AG09309 (cell line): Measurements from ENCODE around the gene CALN1.

Experiments
- DNase-seq: peaks from one replicate; pipeline ENCODE4 v3.0.0-alpha.2; 2010; ENCODE audit warnings: low read depth
- H3K4me3 ChIP-seq: 2 replicates; pipeline ENCODE4 v1.5.1; 2011; ENCODE audit warnings: mild to moderate bottlenecking, low read depth, low read length, moderate library complexity; ENCODE audit not compliant: control insufficient read depth
- TF ChIP-seq, protein P1 (sequence below): IDR thresholded peaks from 2 replicates; pipeline ENCODE4 v1.5.1; 2011; ENCODE audit warnings: mild to moderate bottlenecking, low read depth, low read length, inconsistent platforms; ENCODE audit not compliant: insufficient read depth, control insufficient read depth; ENCODE audit errors: missing control alignments

The CALN1 gene

DNA sequence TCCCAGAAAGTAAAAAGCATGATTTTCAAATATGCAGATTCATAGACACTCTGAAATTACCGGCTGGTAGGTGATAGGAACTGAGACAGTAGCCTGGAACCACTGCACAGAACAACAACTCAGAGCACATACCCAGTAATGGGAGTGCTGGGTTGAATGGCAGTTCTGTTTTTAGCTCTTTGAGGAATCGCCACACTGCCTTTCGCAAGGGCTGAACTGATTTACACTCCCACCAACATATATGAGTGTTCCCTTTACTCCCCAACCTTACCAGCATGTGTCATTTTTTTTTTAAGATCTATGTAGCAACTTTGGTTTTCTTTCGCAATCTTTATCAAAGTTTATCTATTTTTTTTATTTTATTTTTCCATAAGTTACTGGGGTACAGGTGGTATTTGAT lies 358.8 kb downstream of the CALN1 start:
- TF ChIP-seq, protein P1, sequence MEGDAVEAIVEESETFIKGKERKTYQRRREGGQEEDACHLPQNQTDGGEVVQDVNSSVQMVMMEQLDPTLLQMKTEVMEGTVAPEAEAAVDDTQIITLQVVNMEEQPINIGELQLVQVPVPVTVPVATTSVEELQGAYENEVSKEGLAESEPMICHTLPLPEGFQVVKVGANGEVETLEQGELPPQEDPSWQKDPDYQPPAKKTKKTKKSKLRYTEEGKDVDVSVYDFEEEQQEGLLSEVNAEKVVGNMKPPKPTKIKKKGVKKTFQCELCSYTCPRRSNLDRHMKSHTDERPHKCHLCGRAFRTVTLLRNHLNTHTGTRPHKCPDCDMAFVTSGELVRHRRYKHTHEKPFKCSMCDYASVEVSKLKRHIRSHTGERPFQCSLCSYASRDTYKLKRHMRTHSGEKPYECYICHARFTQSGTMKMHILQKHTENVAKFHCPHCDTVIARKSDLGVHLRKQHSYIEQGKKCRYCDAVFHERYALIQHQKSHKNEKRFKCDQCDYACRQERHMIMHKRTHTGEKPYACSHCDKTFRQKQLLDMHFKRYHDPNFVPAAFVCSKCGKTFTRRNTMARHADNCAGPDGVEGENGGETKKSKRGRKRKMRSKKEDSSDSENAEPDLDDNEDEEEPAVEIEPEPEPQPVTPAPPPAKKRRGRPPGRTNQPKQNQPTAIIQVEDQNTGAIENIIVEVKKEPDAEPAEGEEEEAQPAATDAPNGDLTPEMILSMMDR, result no peak
- H3K4me3 ChIP-seq, result no peak overlapping the region
- no peak for DNase-seq

DNA sequence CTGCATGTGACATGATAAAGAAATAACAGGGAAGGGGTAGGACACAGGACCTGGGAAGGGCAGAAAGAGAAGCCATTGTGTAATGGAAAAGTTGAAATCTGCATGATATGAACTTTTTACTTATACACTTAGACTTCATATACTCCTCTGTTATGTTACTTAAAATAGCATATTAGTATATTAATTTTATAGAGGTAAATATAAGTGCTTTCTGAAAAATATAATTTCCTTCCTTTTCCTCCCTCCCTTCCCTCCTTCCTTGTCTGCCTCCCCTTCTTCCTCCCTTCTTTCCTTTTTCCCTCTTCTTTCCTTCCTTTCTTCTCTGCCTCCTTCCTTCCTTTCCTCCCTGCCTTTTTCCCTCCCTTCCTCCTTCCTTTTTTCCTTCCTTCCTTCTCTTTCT lies 363.7 kb downstream of the CALN1 start:
- DNase-seq, result no peak
- no peak overlapping the region for H3K4me3 ChIP-seq
- TF ChIP-seq, protein P1, result no peak

DNA sequence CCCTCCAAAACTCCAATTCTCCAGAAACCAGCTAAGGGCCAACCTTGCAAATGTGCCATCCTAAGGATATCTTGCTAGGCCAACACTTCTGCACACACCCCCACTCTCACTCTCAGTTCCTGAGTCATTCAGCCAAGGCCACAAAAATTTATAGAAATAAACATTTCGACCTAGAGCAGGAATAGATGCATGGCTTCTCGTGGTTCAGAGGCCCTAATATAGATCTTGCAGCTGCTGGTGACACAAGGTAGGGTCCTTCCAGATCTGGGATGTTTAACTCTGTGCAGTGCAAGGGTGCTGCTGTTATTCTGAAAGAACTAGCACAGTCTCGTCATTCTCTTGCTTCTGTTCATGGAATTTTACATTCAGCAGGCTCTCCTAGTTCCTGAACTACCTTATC lies 369.3 kb downstream of the CALN1 start:
- TF ChIP-seq, protein P1, result no peak
- H3K4me3 ChIP-seq, result no peak overlapping the region
- no peak for DNase-seq

DNA sequence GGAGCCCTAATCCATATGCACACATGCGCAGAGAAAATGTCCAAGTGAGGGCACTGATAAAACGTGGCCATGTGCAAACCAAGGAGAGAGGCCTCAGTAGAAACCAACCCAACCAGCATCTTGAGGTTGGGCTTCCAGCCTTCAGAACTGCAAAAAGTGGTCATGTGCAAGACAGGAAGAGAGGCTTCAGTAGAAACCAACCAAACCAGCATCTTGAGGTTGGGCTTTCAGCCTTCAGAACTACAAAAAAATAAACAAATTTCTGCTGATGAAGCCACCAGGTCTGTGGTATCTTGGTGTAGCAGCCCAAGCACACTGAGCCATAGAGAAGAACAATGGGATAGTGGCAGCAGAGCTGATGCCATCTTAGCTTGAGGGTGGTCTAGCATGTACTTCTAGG lies 371.5 kb downstream of the CALN1 start:
- DNase-seq, result no peak

DNA sequence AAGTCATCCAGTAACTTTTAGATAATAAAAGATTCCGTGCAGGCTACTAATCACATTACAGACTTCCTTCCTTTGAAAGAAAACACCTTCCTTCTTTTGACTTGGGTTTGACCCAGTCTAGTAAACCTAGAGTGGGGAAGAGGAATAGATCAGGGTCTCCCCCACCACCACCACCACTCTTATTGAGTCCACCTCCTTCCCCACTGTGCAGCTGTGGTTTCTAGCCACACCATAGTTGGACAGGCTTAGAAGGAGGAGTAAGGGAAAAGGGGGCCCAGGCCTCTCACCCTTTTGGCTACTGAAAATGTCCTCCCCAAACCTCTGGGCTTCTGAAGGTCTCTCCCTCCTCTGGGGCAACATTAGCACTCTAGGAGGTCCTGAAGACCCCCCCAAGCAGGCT lies 372.7 kb downstream of the CALN1 start:
- H3K4me3 ChIP-seq, result no peak overlapping the region
- TF ChIP-seq, protein P1, result no peak
- no peak for DNase-seq

More for the DNA sequence above, 371.5 kb downstream of the CALN1 start:
- TF ChIP-seq, protein P1, result no peak
- H3K4me3 ChIP-seq, result no peak overlapping the region

DNA sequence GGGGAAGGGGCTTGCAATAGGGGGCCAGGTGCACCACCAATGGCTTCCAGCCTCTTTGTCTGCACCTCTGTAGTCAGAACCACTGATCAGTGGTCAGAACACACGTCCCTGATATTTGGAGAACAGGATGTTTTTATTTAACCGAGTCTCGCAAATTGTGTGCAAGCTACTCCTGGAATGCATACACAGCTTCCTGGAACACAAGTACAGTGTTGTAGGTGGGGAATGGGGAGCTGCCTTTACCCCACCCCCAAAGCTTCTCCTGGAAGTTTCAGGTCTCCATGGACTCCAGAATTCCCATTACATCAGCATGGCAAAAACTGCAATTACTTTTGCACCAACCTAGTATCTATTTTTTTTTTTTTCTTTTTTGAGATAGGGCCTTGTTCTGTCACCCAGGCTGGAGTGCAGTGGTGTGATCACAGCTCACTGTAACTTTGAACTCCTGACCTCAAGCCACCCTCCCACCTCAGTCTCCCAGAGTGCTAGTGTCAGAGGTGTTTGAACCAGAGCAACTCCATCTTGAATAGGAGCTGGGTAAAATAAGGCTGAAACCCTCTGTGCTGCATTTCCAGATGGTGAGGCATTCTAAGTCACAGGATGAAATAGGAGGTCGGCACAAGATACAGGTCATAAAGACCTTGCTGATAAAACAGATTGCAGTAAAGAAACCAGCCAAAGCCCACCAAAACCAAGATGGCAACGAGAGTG lies 374.0 kb downstream of the CALN1 start:
- no peak for DNase-seq
- H3K4me3 ChIP-seq, result no peak overlapping the region
- TF ChIP-seq, protein P1, result no peak
